ENCODE data around the gene BAZ2B. TPM values are rescaled to one million over a fixed set of nuclear protein-coding genes. Genes with fewer than 3 reads are reported as not detected.

BAZ2B gene
- total and polyA plus RNA-seq, 2 of the 13 experiments (the other 11 are each of a cell fraction or from before 2014, with no cell fraction given): 14.0 to 15.1 TPM

GRCh38 chr2:159614534-159615366 lies 1.6 kb downstream of the BAZ2B start (continued):
- TF ChIP-seq GATA4 (IDR thresholded peaks at IDR 0.05; ENCODE audit: borderline replicate concordance, low read depth): no peak

GRCh38 chr2:159613651-159614285 lies 2.6 kb downstream of the BAZ2B start:
- in situ Hi-C loops (cut with HindIII; ENCODE audit: extremely low pct_ligation_motif_present, low pct_unique_long_range_greater_than_20kb) (no loop called here), intact Hi-C loops (cut with micrococcal nuclease; ENCODE audit: unreplicated experiment) (loop anchor here (10.0 kb wide), 1 partner anchor 181 kb away; the partner anchor contains the start of gene CD302)
- no TSS peak for BruUV-seq (replicated peaks)
- peak overlapping the region; percentile 89 for H3K4me2 ChIP-seq (ENCODE audit: low read depth, low read length)
- POLR2A ChIA-PET: interaction anchor here (2.3 to 5.1 kb wide), 2 partner anchors 9 to 98 kb away, joined by 24 to 66 read pairs; partner anchors contain the start of gene MARCHF7
- H3K9ac ChIP-seq (ENCODE audit: insufficient read depth, low read depth, low read length): peak overlapping the region; percentile 95
- peak overlapping the region; percentile 76 to 100 (median 90); a peak in 5 of 6 replicates for H3K4me3 ChIP-seq (replicated peaks in 1 of 3; ENCODE audit: insufficient read depth in 1 of 3, low read depth in 2 of 3, low read length in 3 of 3)
- ATAC-seq (no peak), DNase-seq (ENCODE audit: low spot score) (no peak), FAIRE-seq (no peak)
- peaks cover 39% of the 10 kb centered on the region for H3K79me2 ChIP-seq (ENCODE audit: insufficient read depth, low read length)
- 19% methylated on average over 1 of the region's 1 CpG for WGBS (ENCODE audit: low lambda C conversion rate)
- CTCF ChIA-PET (ENCODE audit: low intra/inter-chr PET ratio, low total read pairs): no interaction called here
- H2AFZ ChIP-seq (ENCODE audit: low read length): no peak overlapping the region
- H3K9me3 ChIP-seq (ENCODE audit: low read length): no peaks in the 10 kb centered on the region
- H3K27ac ChIP-seq (ENCODE audit: extremely low read length, insufficient read depth, low read length): peak overlapping the region; percentile 99
- H4K20me1 ChIP-seq (ENCODE audit: insufficient read depth, low read length): no peaks in the 10 kb centered on the region
- peaks cover 44% of the 10 kb centered on the region for H3K4me1 ChIP-seq (ENCODE audit: insufficient read depth, low read length)
- no peaks in the 10 kb centered on the region; a peak in 1 of 5 replicates for H3K27me3 ChIP-seq (ENCODE audit: control insufficient read depth in 1 of 2, insufficient read depth in 2 of 2, low read length in 2 of 2)
- H3K36me3 ChIP-seq (replicated peaks in 1 of 2; ENCODE audit: control insufficient read depth in 1 of 2, insufficient read depth in 2 of 2, low read length in 2 of 2): no peaks in the 10 kb centered on the region
- TF ChIP-seq RAD51 (IDR thresholded peaks at IDR 0.05; ENCODE audit: borderline replicate concordance) (peak; percentile 63; the same call in 1 of the 2 replicates), ZSCAN20 (CRISPR knock-in tag; IDR thresholded peaks at IDR 0.05; ENCODE audit: borderline replicate concordance) (no peak), KDM1A (CRISPR knock-in tag; IDR thresholded peaks at IDR 0.05) (no peak), ARID3A (IDR thresholded peaks at IDR 0.05; ENCODE audit: low read depth, low read length) (peak; percentile 53; the same call in 1 of the 2 replicates), SRF (IDR thresholded peaks at IDR 0.05; ENCODE audit: low read depth, low read length) (no peak), HOMEZ (CRISPR knock-in tag; IDR thresholded peaks at IDR 0.05; ENCODE audit: low read depth) (no peak), ZFP37 (CRISPR knock-in tag; IDR thresholded peaks at IDR 0.05; ENCODE audit: borderline replicate concordance) (no peak), USF2 (IDR thresholded peaks at IDR 0.05; ENCODE audit: low read depth, low read length) (no peak), USF2 (CRISPR knock-in tag; IDR thresholded peaks at IDR 0.05; ENCODE audit: borderline replicate concordance) (peak; percentile 70; the same call in 1 of the 2 replicates), GMEB2 (CRISPR knock-in tag; IDR thresholded peaks at IDR 0.05; ENCODE audit: low read depth) (no peak), ELF4 (CRISPR knock-in tag; IDR thresholded peaks at IDR 0.05; ENCODE audit: borderline replicate concordance) (peak; percentile 21; the same call in 1 of the 2 replicates), FOXJ3 (CRISPR knock-in tag; IDR thresholded peaks at IDR 0.05; ENCODE audit: borderline replicate concordance) (peak; percentile 33; the same call in 1 of the 2 replicates)
